GM23338 (cell line): ENCODE data around the gene BDH1. TPM values are rescaled to one million over a fixed set of nuclear protein-coding genes. Genes with fewer than 3 reads are reported as not detected.

ENCODE experiments used
- ATAC-seq: fragments of 200-7000 bp; cut with Tn5 transposase; 3 replicates; pipeline ENCODE4 v1.9.1; 2020
- DNase-seq: peaks from one replicate; pipeline ENCODE4 v3.0.0-alpha.2; 2015; ENCODE audit warnings: low spot score
- H2AFZ ChIP-seq: fragments of 200-600 bp; sonication (generic); 2 replicates; pipeline ENCODE4 v1.8.0; 2016; ENCODE audit warnings: antibody characterized with exemption, mild to moderate bottlenecking, moderate library complexity
- H3F3A ChIP-seq: fragments of 200-600 bp; sonication (generic); replicated peaks from 2 replicates; pipeline ENCODE4 v1.8.0; 2017; ENCODE audit warnings: antibody characterized with exemption, mixed run types, low read depth
- H3K27ac ChIP-seq: fragments of 200-600 bp; sonication (generic); 2 replicates; pipeline ENCODE4 v1.6.1; 2016; ENCODE audit warnings: low read depth
- H3K27me3 ChIP-seq: fragments of 200-600 bp; sonication (generic); 2 replicates; pipeline ENCODE4 v1.8.0; 2016; ENCODE audit warnings: mild to moderate bottlenecking, mixed run types, moderate library complexity; ENCODE audit not compliant: insufficient read depth
- H3K36me3 ChIP-seq: fragments of 200-600 bp; sonication (generic); 2 replicates; pipeline ENCODE4 v1.8.0; 2016; ENCODE audit warnings: mild to moderate bottlenecking; ENCODE audit not compliant: insufficient read depth
- H3K4me1 ChIP-seq: fragments of 200-600 bp; sonication (generic); 2 replicates; pipeline ENCODE4 v1.8.0; 2016; ENCODE audit warnings: mild to moderate bottlenecking, moderate library complexity; ENCODE audit not compliant: insufficient read depth
- H3K4me2 ChIP-seq: fragments of 200-600 bp; sonication (generic); 2 replicates; pipeline ENCODE4 v1.7.1; 2017; ENCODE audit warnings: mixed run types
- H3K4me3 ChIP-seq: fragments of 200-600 bp; sonication (generic); 2 replicates; pipeline ENCODE4 v1.6.1; 2016; ENCODE audit warnings: mixed run types
- H3K79me2 ChIP-seq: fragments of 200-600 bp; sonication (generic); replicated peaks from 2 replicates; pipeline ENCODE4 v1.8.0; 2017; ENCODE audit warnings: mild to moderate bottlenecking; ENCODE audit not compliant: insufficient read depth
- H3K9me2 ChIP-seq: fragments of 200-600 bp; sonication (generic); 2 replicates; pipeline ENCODE4 v1.8.0; 2017; ENCODE audit not compliant: insufficient read depth
- H4K20me1 ChIP-seq: fragments of 200-600 bp; sonication (generic); replicated peaks from 2 replicates; pipeline ENCODE4 v1.8.0; 2017; ENCODE audit warnings: mild to moderate bottlenecking; ENCODE audit not compliant: insufficient read depth
- H3K27ac Mint-ChIP-seq: 2 replicates; pipeline ENCODE4 v1.8.0; 2020; ENCODE audit warnings: inconsistent platforms, mild to moderate bottlenecking, moderate library complexity, mixed read lengths
- H3K27me3 Mint-ChIP-seq: 3 replicates; pipeline ENCODE4 v1.8.0; 2022; ENCODE audit warnings: low read depth, mild to moderate bottlenecking, moderate library complexity, mixed read lengths, inconsistent platforms; ENCODE audit not compliant: insufficient read depth, poor library complexity
- H3K36me3 Mint-ChIP-seq: 3 replicates; pipeline ENCODE4 v1.8.0; 2021; ENCODE audit warnings: low read depth, mild to moderate bottlenecking, inconsistent platforms, moderate library complexity, mixed read lengths
- H3K4me1 Mint-ChIP-seq: 3 replicates; pipeline ENCODE4 v1.8.0; 2020; ENCODE audit warnings: mild to moderate bottlenecking, inconsistent platforms, mixed read lengths
- H3K4me3 Mint-ChIP-seq: 3 replicates; pipeline ENCODE4 v1.8.0; 2021; ENCODE audit warnings: moderate library complexity, mild to moderate bottlenecking, inconsistent platforms, mixed read lengths
- H3K9me3 Mint-ChIP-seq: 3 replicates; pipeline ENCODE4 v1.8.0; 2020; ENCODE audit warnings: moderate library complexity, mild to moderate bottlenecking, inconsistent platforms, mixed read lengths
- EZH2phosphoT487 ChIP-seq: fragments of 200-600 bp; sonication (generic); IDR thresholded peaks from one replicate; pipeline ENCODE4 v1.8.1; 2018; ENCODE audit warnings: antibody characterized with exemption; ENCODE audit not compliant: unreplicated experiment
- JUNB ChIP-seq: IDR thresholded peaks from one replicate; pipeline ENCODE4 v1.6.1; 2016; ENCODE audit warnings: antibody characterized with exemption; ENCODE audit not compliant: unreplicated experiment
- ZNF331 ChIP-seq: fragments of 250-450 bp; sonication (Bioruptor Pico); IDR thresholded peaks from 2 replicates; pipeline ENCODE4 v1.5.0; 2020; ENCODE audit warnings: low read depth, mild to moderate bottlenecking, moderate library complexity
- polyA plus RNA-seq: library from polyadenylated mRNA; unstranded; fragments of >200 nt; fragmentation: Nextera tagmentation; extraction: Ambion mirVana; gene quantifications from 2 replicates; pipeline ENCODE4 v1.2.1, GENCODE V29; 2016
- total RNA-seq: library from RNA; depleted of rRNA; stranded (reverse); fragments of >200 nt; shearing (Covaris generic); gene quantifications from 2 replicates; pipeline ENCODE4 v1.2.3, GENCODE V29; 2014
- TF ChIP-seq, protein P1 (sequence below): fragments of 250-450 bp; sonication (Bioruptor Pico); IDR thresholded peaks from 2 replicates; pipeline ENCODE4 v1.5.0; 2020; ENCODE audit warnings: mild to moderate bottlenecking, moderate library complexity
- TF ChIP-seq, protein P2 (sequence below): IDR thresholded peaks from 2 replicates; pipeline ENCODE4 v1.6.1; 2016; ENCODE audit warnings: antibody characterized with exemption

Gene BDH1
- total and polyA plus RNA-seq, 2 experiments from 2014 or later: 18.1 to 19.3 TPM

DNA sequence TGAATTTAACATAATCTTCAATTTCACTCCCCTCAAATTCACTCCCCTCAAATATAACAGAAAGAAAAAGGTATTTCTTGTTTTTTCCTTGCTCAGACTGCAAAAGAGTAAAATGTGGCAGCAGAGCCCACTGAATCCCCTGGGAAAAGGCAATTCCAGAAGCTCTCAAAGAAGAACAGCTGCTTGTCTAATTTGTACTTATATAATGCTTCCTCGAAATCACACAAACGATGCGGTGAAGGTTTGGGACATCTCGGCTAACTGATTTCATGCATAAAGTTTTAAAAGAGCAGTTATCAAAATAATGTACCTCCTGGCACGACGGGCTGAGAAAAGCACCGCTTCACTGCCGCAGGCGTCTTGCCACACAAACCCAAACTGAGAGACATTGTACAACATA lies 10.7 kb downstream of the BDH1 start (continued):
- TF ChIP-seq, protein P1, sequence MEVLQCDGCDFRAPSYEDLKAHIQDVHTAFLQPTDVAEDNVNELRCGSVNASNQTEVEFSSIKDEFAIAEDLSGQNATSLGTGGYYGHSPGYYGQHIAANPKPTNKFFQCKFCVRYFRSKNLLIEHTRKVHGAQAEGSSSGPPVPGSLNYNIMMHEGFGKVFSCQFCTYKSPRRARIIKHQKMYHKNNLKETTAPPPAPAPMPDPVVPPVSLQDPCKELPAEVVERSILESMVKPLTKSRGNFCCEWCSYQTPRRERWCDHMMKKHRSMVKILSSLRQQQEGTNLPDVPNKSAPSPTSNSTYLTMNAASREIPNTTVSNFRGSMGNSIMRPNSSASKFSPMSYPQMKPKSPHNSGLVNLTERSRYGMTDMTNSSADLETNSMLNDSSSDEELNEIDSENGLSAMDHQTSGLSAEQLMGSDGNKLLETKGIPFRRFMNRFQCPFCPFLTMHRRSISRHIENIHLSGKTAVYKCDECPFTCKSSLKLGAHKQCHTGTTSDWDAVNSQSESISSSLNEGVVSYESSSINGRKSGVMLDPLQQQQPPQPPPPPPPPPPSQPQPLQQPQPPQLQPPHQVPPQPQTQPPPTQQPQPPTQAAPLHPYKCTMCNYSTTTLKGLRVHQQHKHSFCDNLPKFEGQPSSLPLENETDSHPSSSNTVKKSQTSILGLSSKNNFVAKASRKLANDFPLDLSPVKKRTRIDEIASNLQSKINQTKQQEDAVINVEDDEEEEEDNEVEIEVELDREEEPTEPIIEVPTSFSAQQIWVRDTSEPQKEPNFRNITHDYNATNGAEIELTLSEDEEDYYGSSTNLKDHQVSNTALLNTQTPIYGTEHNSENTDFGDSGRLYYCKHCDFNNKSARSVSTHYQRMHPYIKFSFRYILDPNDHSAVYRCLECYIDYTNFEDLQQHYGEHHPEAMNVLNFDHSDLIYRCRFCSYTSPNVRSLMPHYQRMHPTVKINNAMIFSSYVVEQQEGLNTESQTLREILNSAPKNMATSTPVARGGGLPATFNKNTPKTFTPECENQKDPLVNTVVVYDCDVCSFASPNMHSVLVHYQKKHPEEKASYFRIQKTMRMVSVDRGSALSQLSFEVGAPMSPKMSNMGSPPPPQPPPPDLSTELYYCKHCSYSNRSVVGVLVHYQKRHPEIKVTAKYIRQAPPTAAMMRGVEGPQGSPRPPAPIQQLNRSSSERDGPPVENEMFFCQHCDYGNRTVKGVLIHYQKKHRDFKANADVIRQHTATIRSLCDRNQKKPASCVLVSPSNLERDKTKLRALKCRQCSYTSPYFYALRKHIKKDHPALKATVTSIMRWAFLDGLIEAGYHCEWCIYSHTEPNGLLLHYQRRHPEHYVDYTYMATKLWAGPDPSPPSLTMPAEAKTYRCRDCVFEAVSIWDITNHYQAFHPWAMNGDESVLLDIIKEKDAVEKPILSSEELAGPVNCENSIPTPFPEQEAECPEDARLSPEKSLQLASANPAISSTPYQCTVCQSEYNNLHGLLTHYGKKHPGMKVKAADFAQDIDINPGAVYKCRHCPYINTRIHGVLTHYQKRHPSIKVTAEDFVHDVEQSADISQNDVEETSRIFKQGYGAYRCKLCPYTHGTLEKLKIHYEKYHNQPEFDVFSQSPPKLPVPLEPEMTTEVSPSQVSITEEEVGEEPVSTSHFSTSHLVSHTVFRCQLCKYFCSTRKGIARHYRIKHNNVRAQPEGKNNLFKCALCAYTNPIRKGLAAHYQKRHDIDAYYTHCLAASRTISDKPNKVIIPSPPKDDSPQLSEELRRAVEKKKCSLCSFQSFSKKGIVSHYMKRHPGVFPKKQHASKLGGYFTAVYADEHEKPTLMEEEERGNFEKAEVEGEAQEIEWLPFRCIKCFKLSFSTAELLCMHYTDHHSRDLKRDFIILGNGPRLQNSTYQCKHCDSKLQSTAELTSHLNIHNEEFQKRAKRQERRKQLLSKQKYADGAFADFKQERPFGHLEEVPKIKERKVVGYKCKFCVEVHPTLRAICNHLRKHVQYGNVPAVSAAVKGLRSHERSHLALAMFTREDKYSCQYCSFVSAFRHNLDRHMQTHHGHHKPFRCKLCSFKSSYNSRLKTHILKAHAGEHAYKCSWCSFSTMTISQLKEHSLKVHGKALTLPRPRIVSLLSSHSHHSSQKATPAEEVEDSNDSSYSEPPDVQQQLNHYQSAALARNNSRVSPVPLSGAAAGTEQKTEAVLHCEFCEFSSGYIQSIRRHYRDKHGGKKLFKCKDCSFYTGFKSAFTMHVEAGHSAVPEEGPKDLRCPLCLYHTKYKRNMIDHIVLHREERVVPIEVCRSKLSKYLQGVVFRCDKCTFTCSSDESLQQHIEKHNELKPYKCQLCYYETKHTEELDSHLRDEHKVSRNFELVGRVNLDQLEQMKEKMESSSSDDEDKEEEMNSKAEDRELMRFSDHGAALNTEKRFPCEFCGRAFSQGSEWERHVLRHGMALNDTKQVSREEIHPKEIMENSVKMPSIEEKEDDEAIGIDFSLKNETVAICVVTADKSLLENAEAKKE (CRISPR knock-in tag): no peak
- TF ChIP-seq, protein P2, sequence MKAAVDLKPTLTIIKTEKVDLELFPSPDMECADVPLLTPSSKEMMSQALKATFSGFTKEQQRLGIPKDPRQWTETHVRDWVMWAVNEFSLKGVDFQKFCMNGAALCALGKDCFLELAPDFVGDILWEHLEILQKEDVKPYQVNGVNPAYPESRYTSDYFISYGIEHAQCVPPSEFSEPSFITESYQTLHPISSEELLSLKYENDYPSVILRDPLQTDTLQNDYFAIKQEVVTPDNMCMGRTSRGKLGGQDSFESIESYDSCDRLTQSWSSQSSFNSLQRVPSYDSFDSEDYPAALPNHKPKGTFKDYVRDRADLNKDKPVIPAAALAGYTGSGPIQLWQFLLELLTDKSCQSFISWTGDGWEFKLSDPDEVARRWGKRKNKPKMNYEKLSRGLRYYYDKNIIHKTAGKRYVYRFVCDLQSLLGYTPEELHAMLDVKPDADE: no peak

DNA sequence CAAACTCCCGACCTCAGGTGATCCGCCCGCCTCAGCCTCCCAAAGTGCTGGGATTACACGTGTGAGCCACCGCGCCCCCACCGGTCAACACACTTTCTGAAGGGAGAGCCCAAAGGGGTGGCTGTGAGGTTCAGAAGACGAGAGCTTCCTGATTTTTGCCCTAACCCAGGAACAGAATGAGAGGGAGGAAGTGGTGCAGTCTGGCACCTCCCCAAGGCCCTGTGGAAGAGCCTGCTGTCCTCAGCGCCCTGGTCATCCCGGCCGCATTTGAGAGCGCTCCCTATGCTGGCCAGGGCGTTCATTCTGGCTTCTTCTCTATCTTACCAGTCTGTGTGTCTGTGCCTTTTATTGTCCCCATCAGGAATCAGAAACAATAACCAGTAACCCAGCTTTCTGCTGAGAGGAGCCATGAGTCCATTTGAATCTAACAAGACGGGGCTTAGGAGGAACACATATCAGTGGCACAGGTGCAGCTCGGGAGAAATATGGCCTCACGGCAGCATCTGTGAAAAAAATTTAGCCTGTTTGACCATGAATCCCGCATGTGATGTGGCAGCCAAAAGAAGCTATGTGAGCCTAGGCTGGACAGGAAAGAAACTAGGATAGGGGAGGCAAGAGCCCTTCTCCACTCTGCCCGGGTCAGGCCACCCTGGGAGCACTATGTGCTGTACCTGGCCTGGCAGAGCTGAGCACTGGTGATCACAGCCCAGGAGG lies 12.9 kb downstream of the BDH1 start:
- Mint-ChIP-seq H3K36me3 (peaks cover 32% of the 10 kb centered on the region; the same call in 2 of the 3 replicates), H3K4me3 (no peak overlapping the region), H3K9me3 (no peaks in the 10 kb centered on the region), H3K4me1 (peaks cover 60% of the 10 kb centered on the region), H3K27ac (no peak overlapping the region), H3K27me3 (peaks cover 16% of the 10 kb centered on the region)
- ATAC-seq: no peak
- peaks cover 27% of the 10 kb centered on the region for H3F3A ChIP-seq
- no peak for DNase-seq
- no peaks in the 10 kb centered on the region for H3K27me3 ChIP-seq
- H3K4me3 ChIP-seq: no peak overlapping the region
- TF ChIP-seq JUNB (no peak), ZNF331 (CRISPR knock-in tag) (no peak), EZH2phosphoT487 (no peak)
- TF ChIP-seq, protein P2: no peak
- no peaks in the 10 kb centered on the region; the same call in 1 of the 2 replicates for H3K36me3 ChIP-seq
- no peak overlapping the region for H2AFZ ChIP-seq
- H3K4me2 ChIP-seq: no peak overlapping the region
- peaks cover 37% of the 10 kb centered on the region for H3K4me1 ChIP-seq
- no peaks in the 10 kb centered on the region for H4K20me1 ChIP-seq
- H3K9me2 ChIP-seq: no peaks in the 10 kb centered on the region
- H3K27ac ChIP-seq: no peak overlapping the region
- H3K79me2 ChIP-seq: no peaks in the 10 kb centered on the region
